ENCODE data around the gene TRIM37.

DNA sequence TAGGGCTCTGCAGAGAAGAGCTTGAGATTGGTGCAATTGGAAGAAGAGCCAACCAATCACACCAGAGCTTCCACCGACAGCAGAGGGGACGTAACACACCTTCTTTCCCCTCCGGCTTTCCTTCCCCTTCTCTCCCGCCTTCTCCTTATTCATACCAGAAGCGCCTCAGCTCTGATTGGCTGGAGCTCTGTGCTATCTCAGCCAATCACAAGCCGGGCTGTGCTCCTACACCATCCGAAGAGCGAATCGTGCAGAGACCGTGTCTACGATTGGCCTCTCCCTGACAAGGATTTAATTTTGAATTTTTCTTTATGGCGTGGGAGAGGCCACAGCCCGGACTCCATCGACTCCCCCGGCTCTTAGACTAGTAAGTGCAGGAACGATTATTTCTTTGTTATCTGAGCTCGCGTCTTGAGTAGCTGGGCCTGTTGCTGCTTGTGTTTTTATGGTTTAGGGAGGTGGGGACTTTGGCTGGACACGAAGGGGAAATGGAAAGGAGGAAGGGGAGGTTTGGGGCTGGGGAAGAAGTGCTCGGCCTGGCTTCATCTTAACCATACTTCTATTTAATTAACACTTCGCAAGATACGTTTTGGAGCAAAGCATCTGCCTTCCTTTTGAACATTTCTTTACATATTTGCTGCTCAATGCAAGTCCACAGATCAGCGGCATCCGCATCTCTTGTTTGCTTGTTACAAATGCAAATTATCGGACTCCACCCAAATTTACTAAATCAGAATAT is 48.9 kb upstream of the TRIM37 start, which contains the start of gene PRR11:
- TF ChIP-seq EP300 (IDR thresholded peaks at IDR 0.05; ENCODE audit: borderline replicate concordance), result no peak
- 0 out of 2 replicates have a peak, but pooled peaks have one; percentile 11 for TF ChIP-seq EGR1 (IDR thresholded peaks at IDR 0.05)
- no peak for TF ChIP-seq TCF12 (IDR thresholded peaks at IDR 0.05; ENCODE audit: low read depth)
- no peak for TF ChIP-seq RAD21 (IDR thresholded peaks at IDR 0.05; ENCODE audit: low read depth)
- peak; percentile 96 for TF ChIP-seq FOXM1 (IDR thresholded peaks at IDR 0.05; ENCODE audit: borderline replicate concordance, low read depth)
- TF ChIP-seq CEBPB (IDR thresholded peaks at IDR 0.05), result no peak
- TF ChIP-seq, protein P1, sequence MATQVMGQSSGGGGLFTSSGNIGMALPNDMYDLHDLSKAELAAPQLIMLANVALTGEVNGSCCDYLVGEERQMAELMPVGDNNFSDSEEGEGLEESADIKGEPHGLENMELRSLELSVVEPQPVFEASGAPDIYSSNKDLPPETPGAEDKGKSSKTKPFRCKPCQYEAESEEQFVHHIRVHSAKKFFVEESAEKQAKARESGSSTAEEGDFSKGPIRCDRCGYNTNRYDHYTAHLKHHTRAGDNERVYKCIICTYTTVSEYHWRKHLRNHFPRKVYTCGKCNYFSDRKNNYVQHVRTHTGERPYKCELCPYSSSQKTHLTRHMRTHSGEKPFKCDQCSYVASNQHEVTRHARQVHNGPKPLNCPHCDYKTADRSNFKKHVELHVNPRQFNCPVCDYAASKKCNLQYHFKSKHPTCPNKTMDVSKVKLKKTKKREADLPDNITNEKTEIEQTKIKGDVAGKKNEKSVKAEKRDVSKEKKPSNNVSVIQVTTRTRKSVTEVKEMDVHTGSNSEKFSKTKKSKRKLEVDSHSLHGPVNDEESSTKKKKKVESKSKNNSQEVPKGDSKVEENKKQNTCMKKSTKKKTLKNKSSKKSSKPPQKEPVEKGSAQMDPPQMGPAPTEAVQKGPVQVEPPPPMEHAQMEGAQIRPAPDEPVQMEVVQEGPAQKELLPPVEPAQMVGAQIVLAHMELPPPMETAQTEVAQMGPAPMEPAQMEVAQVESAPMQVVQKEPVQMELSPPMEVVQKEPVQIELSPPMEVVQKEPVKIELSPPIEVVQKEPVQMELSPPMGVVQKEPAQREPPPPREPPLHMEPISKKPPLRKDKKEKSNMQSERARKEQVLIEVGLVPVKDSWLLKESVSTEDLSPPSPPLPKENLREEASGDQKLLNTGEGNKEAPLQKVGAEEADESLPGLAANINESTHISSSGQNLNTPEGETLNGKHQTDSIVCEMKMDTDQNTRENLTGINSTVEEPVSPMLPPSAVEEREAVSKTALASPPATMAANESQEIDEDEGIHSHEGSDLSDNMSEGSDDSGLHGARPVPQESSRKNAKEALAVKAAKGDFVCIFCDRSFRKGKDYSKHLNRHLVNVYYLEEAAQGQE (IDR thresholded peaks at IDR 0.05; ENCODE audit: low read depth), result no peak
- TF ChIP-seq TAF1 (IDR thresholded peaks at IDR 0.05; ENCODE audit: low read depth), result peak; percentile 48; the same call in 1 of the 2 replicates
- TF ChIP-seq, protein P2, sequence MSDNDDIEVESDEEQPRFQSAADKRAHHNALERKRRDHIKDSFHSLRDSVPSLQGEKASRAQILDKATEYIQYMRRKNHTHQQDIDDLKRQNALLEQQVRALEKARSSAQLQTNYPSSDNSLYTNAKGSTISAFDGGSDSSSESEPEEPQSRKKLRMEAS (IDR thresholded peaks at IDR 0.05), result peak; percentile 77
- TF ChIP-seq TEAD4 (IDR thresholded peaks at IDR 0.05), result no peak
- TF ChIP-seq ZBTB7A (IDR thresholded peaks at IDR 0.05; ENCODE audit: low read depth), result no peak

Data from Ishikawa (cell line).